Ectodermal cell (in vitro differentiated cells): ENCODE data around the gene PPIP5K2.

ENCODE experiments used
- H3K27ac ChIP-seq: 2 replicates; pipeline ENCODE4 v1.7.0; 2013; ENCODE audit warnings: mild to moderate bottlenecking, low read depth, low read length; ENCODE audit not compliant: insufficient read depth, poor library complexity, severe bottlenecking
- H3K27me3 ChIP-seq: 2 replicates; pipeline ENCODE4 v1.7.0; 2013; ENCODE audit warnings: mild to moderate bottlenecking, low read length; ENCODE audit not compliant: insufficient read depth, control insufficient read depth, poor library complexity, severe bottlenecking
- H3K36me3 ChIP-seq: one replicate; pipeline ENCODE4 v1.7.0; 2013; ENCODE audit warnings: low read length; ENCODE audit not compliant: control insufficient read depth, insufficient read depth
- H3K4me1 ChIP-seq: one replicate; pipeline ENCODE4 v1.7.0; 2013; ENCODE audit warnings: low read length; ENCODE audit not compliant: control insufficient read depth, insufficient read depth
- H3K4me3 ChIP-seq: 2 replicates; pipeline ENCODE4 v1.7.0; 2013; ENCODE audit warnings: low read depth, low read length, control low read depth; ENCODE audit not compliant: insufficient read depth
- H3K9me3 ChIP-seq: 2 replicates; pipeline ENCODE4 v1.7.0; 2013; ENCODE audit warnings: mild to moderate bottlenecking, low read length, moderate library complexity; ENCODE audit not compliant: control insufficient read depth
- WGBS, 2 experiments: methylation state at CpG; one replicate each; pipeline ENCODE4 v1.1.7; 2013; ENCODE audit warnings: missing lambda C conversion rate in 2 of 2; 5-methylcytosine and 5-hydroxymethylcytosine counted together

The PPIP5K2 gene

DNA sequence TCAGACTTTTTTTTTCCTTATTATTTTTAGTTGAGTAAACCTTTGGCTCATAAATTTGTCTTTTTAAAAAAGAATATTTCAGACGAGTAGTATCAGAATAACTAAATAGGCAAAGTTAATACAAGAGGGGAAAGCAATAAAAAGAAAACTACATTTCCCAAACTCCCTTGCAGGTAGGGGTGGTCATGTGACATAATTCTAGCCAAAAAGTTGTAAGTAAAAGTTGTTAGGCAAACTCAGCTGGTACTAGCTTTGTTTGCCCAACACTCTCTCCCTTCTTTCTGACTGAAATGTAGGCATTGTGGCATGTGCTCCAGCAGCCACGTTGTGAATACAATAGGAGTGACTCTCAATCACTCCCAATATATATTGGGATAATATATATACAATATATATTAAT, 21.1 kb upstream of the PPIP5K2 start:
- H3K27ac ChIP-seq = no peak overlapping the region
- no peaks in the 10 kb centered on the region for H3K9me3 ChIP-seq
- no peaks in the 10 kb centered on the region for H3K27me3 ChIP-seq
- no peaks in the 10 kb centered on the region for H3K4me1 ChIP-seq
- no peaks in the 10 kb centered on the region for H3K36me3 ChIP-seq
- H3K4me3 ChIP-seq = no peak overlapping the region
- WGBS, 2 experiments = no CpG with 5 or more reads among the region's 2 CpGs

DNA sequence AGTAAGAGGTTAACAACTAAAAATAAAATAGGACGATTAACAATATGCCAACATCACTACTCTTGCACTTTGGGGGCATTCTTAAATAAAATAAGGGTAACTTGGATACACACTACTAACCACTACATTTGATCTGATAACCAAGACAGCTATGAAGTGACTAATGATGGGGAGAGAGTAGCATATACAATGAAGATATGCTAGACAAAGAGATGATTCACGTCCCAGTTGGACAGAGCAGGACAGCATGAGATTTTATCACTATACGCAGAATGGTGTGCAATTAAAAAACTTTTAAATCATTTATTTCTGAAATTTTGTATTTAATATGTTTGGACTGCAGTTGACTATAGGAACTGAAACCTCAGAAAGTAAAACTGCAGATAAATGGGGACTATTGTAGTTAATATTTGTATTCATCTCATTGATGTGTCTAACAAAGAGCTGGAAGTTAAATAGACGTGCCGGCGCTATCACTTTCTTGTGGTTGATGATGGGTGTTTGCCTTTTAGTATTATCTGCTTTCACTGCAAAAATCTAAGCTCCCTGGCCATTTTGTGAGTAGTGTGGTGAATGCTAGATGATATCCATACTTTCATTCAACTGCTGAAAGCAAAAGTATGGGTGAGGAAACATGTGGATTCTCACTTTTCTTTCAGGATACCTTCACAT, 18.9 kb upstream of the PPIP5K2 start:
- WGBS, 2 experiments = 97% methylated on average over 4 to 5 of the region's 6 CpGs
- Histone ChIP-seq H3K4me3 (no peak overlapping the region), H3K4me1 (no peaks in the 10 kb centered on the region), H3K9me3 (no peaks in the 10 kb centered on the region), H3K36me3 (no peaks in the 10 kb centered on the region), H3K27ac (no peak overlapping the region), H3K27me3 (no peaks in the 10 kb centered on the region)

DNA sequence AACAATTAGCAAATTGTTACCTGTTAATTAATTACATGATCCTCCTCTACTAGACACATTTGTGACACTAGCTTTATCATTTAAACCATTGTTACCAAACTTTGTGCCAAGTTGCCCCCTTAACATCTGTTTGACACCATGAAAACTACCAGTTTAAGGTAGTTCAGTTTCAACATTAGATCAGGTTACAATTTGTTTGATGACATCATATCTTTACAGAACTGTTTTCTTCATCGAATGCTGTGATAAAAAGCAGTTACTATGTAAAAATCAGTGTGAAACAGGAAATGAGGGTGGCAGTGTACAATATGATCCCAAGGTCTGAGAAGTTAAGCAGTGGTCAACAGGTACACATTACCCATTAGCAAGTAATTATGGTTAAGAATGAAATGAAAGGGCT, 17.9 kb upstream of the PPIP5K2 start:
- WGBS, 2 experiments = 91 to 94% methylated on average over 1 of the region's 1 CpG
- Histone ChIP-seq H3K9me3 (no peaks in the 10 kb centered on the region), H3K36me3 (no peaks in the 10 kb centered on the region), H3K27me3 (no peaks in the 10 kb centered on the region), H3K4me1 (no peaks in the 10 kb centered on the region), H3K27ac (no peak overlapping the region), H3K4me3 (no peak overlapping the region)

DNA sequence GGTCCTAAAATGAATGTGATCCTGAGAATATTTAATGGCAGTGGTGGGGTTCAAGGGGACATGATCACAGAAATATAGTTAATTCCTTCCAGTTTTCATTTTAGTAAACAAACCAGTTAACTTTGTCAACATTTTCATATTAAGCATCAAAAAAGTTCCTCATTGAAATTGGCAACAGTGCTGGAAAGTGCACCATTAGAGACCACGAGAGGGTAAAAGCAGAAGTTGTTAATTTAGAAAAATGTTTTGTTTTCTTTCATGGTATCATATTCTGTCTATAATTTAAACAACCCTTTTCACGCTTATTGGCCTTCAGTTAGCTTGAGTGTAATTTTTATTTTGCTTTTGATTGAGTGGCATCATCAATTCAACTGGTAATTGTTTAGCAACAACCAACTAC, 12.0 kb upstream of the PPIP5K2 start:
- no peak overlapping the region for H3K4me3 ChIP-seq
- no peak overlapping the region for H3K27ac ChIP-seq
- H3K36me3 ChIP-seq = no peaks in the 10 kb centered on the region
- 40 to 100% methylated on average over 1 of the region's 2 CpGs for WGBS, 2 experiments
- H3K9me3 ChIP-seq = no peaks in the 10 kb centered on the region
- no peaks in the 10 kb centered on the region for H3K27me3 ChIP-seq
- no peaks in the 10 kb centered on the region for H3K4me1 ChIP-seq

DNA sequence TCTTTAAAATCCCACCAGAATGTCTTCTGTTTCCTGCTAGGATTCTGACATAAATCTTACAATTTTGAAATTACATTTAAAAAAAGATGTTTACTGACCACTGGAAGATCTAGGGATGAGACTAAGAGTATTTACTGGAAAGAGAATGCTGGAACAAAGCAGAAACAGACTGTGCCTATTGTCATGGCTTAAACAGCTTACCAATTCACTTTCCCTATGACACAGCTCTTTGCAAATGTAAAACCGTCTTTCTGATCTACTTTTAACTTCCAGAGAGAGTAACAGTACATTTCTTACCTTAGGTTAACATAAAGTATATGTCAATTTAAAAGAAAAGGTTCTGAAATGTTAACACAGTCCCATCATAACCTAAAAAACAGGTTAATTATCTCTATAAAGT, 10.8 kb upstream of the PPIP5K2 start:
- WGBS, 2 experiments = 20% methylated on average over 1 of the region's 1 CpG; no CpG with 5 or more reads in 1 of the 2 experiments
- H3K4me1 ChIP-seq = no peaks in the 10 kb centered on the region
- H3K27ac ChIP-seq = no peak overlapping the region
- H3K4me3 ChIP-seq = no peak overlapping the region
- H3K27me3 ChIP-seq = no peaks in the 10 kb centered on the region
- H3K36me3 ChIP-seq = no peaks in the 10 kb centered on the region
- no peaks in the 10 kb centered on the region for H3K9me3 ChIP-seq

DNA sequence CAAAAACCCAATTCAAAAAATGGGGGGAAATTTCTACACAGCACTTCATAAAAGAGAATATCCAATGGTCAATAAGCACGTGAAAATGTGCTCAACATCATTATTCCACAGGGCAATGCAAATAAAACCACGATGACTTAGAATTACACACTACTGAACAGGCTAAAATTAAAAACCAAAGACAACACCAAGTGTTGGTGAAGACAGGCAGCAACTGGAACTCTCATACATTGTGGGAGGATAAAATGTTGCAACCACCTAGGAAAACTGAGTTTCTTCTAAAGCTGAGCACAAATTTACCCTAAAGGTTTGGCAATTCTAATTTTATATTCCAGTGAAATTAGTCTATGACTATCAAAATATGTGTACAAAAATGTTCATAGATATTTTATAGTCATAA, 9.7 kb upstream of the PPIP5K2 start:
- no peaks in the 10 kb centered on the region for H3K9me3 ChIP-seq
- H3K27me3 ChIP-seq = no peaks in the 10 kb centered on the region
- no peak overlapping the region for H3K27ac ChIP-seq
- 94% methylated on average over 2 of the region's 2 CpGs for WGBS, 2 experiments
- H3K4me1 ChIP-seq = no peaks in the 10 kb centered on the region
- H3K36me3 ChIP-seq = no peaks in the 10 kb centered on the region
- H3K4me3 ChIP-seq = no peak overlapping the region

DNA sequence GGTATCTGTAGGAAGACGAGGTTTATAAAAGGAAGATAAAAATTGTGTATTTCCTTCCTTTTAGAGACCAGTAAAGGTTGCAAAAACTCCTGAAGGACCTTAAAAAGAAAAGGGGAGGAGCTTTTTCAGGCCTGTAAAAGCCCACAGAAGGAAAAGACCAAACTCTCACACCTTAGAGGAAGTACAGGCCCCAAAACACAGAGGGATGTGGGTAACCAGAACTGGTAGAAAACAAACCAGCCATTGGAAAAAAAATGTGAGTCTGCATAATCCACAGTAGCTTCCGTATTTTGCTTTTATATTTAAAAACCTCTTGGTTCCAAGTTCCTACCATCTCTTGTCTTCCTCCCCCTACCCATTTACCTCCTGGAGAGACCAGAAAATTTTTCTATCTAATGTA, 8.6 kb upstream of the PPIP5K2 start:
- no peak overlapping the region for H3K4me3 ChIP-seq
- H3K4me1 ChIP-seq = no peaks in the 10 kb centered on the region
- H3K27me3 ChIP-seq = no peaks in the 10 kb centered on the region
- H3K27ac ChIP-seq = no peak overlapping the region
- no peaks in the 10 kb centered on the region for H3K9me3 ChIP-seq
- H3K36me3 ChIP-seq = no peaks in the 10 kb centered on the region
- 85 to 88% methylated on average over 2 of the region's 2 CpGs for WGBS, 2 experiments

DNA sequence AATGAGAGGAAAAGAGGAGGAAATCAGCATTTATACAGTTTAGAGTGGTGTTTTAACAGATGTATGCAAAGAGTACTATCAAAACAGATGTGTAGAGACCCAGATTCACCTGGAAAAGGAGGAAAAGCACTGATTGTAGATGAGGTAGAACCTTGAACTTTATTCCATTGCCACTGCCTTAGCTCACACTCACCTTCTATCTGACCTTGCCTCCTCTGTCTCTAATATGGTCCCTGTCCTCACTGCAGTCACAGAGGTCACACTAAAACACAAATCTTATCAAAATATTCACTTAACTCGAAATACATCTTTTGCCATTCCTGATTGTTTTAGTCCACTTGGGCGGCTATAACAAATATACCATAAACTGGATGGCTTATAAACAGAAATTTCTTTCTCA, 7.2 kb upstream of the PPIP5K2 start:
- Histone ChIP-seq H3K27ac (no peak overlapping the region), H3K4me3 (no peak overlapping the region), H3K36me3 (no peaks in the 10 kb centered on the region), H3K27me3 (no peaks in the 10 kb centered on the region), H3K4me1 (no peaks in the 10 kb centered on the region), H3K9me3 (no peaks in the 10 kb centered on the region)
- 83 to 96% methylated on average over 2 of the region's 2 CpGs for WGBS, 2 experiments

DNA sequence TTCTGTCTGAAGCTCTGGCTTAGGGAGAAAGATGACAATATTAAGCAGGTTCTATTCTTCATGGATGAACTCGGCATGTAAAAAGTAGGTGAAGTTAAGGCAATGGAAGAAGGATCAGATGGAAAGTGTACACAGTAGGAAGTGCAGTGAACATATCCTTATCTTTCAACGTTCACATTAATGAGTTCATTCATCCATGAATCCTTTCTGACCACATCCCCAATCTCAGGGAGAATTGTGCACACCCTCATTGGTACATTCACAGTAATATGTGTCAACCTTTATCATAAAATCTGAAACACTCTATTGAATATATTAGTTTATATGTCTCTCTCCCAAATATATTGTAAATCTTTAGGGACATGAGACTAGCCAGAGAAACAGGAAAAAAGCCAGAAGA, 5.7 kb upstream of the PPIP5K2 start:
- Histone ChIP-seq H3K9me3 (no peaks in the 10 kb centered on the region), H3K4me1 (no peaks in the 10 kb centered on the region), H3K4me3 (no peak overlapping the region), H3K27me3 (no peaks in the 10 kb centered on the region), H3K27ac (no peak overlapping the region), H3K36me3 (no peaks in the 10 kb centered on the region)
- WGBS, 2 experiments = 93% methylated on average over 2 of the region's 2 CpGs

DNA sequence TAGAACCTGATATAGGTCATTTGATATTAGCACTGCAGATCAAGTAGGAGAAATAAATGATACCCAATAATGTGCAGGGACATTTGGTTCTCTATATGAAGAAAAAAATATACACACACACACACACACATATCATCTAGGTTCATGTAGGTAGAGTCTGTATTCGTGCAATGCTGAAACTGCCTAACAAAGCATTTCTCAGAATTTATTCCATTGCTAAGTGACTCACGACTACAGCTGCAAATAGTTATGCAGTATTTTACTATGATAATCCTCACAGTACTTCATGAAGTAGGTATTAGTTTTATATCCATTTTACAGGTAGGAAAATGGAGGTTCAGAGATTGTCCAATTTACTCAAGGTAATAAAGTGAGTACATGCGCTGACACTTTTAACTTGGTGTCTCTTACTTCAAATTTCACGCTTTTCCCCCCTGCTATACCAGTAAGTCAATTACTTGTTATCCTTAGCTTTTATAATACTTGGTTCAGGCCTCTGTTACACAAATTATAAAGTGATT, 2.6 kb upstream of the PPIP5K2 start:
- Histone ChIP-seq H3K9me3 (no peaks in the 10 kb centered on the region), H3K36me3 (no peaks in the 10 kb centered on the region), H3K27ac (no peak overlapping the region), H3K4me1 (peaks cover 10% of the 10 kb centered on the region), H3K27me3 (no peaks in the 10 kb centered on the region), H3K4me3 (no peak overlapping the region)
- 94 to 100% methylated on average over 1 to 4 of the region's 4 CpGs for WGBS, 2 experiments
